ENCODE data around the gene ZNF320. TPM values are rescaled to one million over a fixed set of nuclear protein-coding genes. Genes with fewer than 3 reads are reported as not detected.
A peak's percentile ranks its signal among the peaks of the same experiment; 100 is the strongest.
"Not testable (repeated sequence)": the region's sequence is repeated elsewhere in the genome, so short reads cannot be mapped to it uniquely, and the experiment has no call there.

ZNF320 gene
- total RNA-seq, 4 donors from 2014 or later: 1.5 to 32.4 (median 20.1) TPM

DNA sequence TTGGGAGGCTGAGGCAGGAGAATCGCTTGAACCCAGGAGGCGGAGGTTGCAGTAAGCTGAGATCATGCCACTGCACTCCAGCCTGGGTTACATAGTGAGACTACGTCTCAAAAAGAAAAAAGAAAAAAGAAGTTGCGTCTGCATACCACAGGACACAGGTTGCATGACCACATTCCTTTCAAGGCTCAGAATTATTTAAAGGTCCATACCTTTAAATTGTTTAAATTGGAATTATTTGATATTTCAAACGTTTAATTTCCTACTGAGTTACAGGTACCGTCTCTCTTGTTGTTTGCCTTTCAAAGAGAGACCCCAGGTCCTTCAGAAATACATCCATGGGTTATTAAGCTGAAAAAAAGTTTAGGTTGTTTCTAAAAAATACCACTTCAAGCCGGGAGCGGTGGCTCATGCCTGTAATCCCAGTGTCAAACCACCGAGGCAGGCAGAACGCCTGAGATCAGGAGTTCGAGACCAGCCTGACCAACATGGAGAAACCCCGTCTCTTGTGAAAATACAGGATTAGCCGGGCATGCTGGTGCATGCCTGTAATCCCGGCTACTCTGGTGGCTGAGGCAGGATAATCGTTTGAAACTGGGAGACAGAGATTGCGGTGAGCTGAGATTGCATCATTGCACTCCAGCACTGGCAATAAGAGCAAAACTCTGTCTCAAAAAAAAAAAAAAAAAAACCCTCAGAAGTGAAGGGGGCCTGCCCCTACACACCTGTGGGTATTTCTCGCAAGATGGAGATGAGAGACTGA is 46.6 kb upstream of the ZNF320 start:
- H3K27me3 ChIP-seq: no peaks in the 10 kb centered on the region
- H3K4me3 ChIP-seq: no peak overlapping the region
- peaks cover 0 to 17% (median 4%) of the 10 kb centered on the region in 4 donors for H3K4me1 ChIP-seq
- 80 to 87% methylated on average over 17 of the region's 17 CpGs for WGBS, 2 donors
- H3K9me3 ChIP-seq: peaks cover 0 to 35% (median 12%) of the 10 kb centered on the region in 4 donors
- peaks cover 0 to 9% (median 0%) of the 10 kb centered on the region in 3 donors for H3K36me3 ChIP-seq
- TF ChIP-seq EP300 (IDR thresholded peaks at IDR 0.05) (no peak), POLR2A (IDR thresholded peaks at IDR 0.05) (no peak)
- TF ChIP-seq, protein P1, sequence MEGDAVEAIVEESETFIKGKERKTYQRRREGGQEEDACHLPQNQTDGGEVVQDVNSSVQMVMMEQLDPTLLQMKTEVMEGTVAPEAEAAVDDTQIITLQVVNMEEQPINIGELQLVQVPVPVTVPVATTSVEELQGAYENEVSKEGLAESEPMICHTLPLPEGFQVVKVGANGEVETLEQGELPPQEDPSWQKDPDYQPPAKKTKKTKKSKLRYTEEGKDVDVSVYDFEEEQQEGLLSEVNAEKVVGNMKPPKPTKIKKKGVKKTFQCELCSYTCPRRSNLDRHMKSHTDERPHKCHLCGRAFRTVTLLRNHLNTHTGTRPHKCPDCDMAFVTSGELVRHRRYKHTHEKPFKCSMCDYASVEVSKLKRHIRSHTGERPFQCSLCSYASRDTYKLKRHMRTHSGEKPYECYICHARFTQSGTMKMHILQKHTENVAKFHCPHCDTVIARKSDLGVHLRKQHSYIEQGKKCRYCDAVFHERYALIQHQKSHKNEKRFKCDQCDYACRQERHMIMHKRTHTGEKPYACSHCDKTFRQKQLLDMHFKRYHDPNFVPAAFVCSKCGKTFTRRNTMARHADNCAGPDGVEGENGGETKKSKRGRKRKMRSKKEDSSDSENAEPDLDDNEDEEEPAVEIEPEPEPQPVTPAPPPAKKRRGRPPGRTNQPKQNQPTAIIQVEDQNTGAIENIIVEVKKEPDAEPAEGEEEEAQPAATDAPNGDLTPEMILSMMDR (IDR thresholded peaks at IDR 0.05): no peak
- no peak for DNase-seq (ENCODE audit: low spot score in 2 of 2)
- H3K27ac ChIP-seq: no peak overlapping the region

DNA sequence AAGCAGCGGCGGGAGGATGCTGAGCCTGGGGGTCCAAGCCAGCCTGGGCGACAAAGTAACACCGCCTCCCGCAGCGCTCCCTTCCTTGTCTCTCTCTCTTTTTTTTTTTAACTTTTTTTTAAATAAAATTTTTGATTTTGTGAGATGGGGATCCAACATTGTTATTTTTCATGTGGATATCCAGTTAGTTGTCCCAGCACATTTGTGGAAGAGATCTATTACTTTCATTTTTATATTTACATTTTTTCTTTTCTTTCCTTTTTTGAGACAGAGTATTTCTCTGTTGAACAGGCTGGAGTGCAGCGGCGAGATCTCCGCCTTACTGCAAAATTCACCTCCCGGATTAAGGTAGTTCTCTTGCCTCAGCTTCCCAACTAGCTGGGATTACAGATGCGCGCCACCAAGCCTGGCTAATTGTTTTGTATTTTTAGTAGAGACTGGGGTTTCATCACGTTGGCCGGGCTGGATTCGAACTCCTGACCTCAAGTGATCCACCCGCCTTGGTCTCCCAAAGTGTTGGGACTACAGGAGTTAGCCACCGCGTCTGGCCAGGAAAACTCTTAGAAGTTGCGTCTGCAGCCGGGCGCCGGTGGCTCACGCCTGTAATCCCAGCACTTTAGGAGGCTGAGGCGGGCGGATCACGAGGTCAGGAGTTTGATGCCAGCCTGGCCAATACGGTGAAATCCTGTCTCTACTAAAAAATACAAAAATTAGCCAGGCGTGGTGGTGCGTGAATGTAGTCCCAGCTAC is 45.9 kb upstream of the ZNF320 start:
- DNase-seq (ENCODE audit: low spot score in 2 of 2): no peak
- TF ChIP-seq POLR2A (IDR thresholded peaks at IDR 0.05): no peak
- no peak for TF ChIP-seq EP300 (IDR thresholded peaks at IDR 0.05)
- TF ChIP-seq, protein P1 (IDR thresholded peaks at IDR 0.05): no peak
- no peaks in the 10 kb centered on the region for H3K27me3 ChIP-seq
- H3K27ac ChIP-seq: peak overlapping the region in 3 of 4 donors; percentile 69 to 96 (median 83)
- 56 to 66% methylated on average over 29 of the region's 29 CpGs for WGBS, 2 donors
- H3K4me3 ChIP-seq: peak overlapping the region; percentile 50 to 86 (median 74)
- peaks cover 0 to 3% (median 0%) of the 10 kb centered on the region in 3 donors for H3K36me3 ChIP-seq
- peaks cover 0 to 17% (median 4%) of the 10 kb centered on the region in 4 donors for H3K4me1 ChIP-seq
- H3K9me3 ChIP-seq: peaks cover 0 to 28% (median 5%) of the 10 kb centered on the region in 4 donors

- no peaks in the 10 kb centered on the region for H3K27me3 ChIP-seq
- peak; percentile 81 to 92 for DNase-seq (ENCODE audit: low spot score in 2 of 2)
- H3K4me3 ChIP-seq: peak overlapping the region; percentile 50 to 86 (median 74)
- 0% methylated on average over 37 to 39 of the region's 43 CpGs for WGBS, 2 donors
- peaks cover 0 to 7% (median 0%) of the 10 kb centered on the region in 3 donors for H3K36me3 ChIP-seq
- peaks cover 0 to 17% (median 4%) of the 10 kb centered on the region in 4 donors for H3K4me1 ChIP-seq
- TF ChIP-seq POLR2A (IDR thresholded peaks at IDR 0.05) (peak; percentile 48 to 61), EP300 (IDR thresholded peaks at IDR 0.05) (peak in 1 of 2 donors; percentile 70)
- TF ChIP-seq, protein P1 (IDR thresholded peaks at IDR 0.05): no peak
- peaks cover 0 to 20% (median 2%) of the 10 kb centered on the region in 4 donors for H3K9me3 ChIP-seq
- H3K27ac ChIP-seq: peak overlapping the region; percentile 70 to 96 (median 86)
Measured at GRCh38 chr19:52942386-52943133, 45.1 kb upstream of the ZNF320 start.

DNA sequence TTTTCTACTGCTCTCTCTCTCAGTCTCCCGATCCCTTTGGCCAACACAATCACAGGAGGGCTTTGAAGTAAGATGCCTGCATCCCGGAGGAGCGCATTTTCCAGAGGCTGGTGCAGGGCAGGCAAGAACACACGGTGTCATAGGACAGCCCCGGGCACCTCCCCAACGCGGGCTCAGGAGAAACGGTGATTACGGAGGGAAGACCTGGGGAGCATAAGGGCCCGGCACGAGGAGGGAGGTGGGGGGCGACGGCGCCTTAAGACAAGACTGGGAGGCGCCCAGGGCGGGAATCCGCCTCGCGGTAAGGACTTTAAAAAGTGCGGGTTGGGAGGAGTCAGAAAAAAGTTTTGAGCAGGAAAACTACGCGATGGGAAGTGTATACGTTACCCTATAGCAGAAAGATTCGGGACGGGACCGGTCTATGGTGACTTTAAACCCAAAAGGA is 44.5 kb upstream of the ZNF320 start:
- TF ChIP-seq, protein P1 (IDR thresholded peaks at IDR 0.05): no peak
- TF ChIP-seq POLR2A (IDR thresholded peaks at IDR 0.05) (no peak), EP300 (IDR thresholded peaks at IDR 0.05) (no peak)
- Histone ChIP-seq H3K27me3 (no peaks in the 10 kb centered on the region), H3K9me3 (peaks cover 0 to 14% (median under 1%) of the 10 kb centered on the region in 4 donors), H3K36me3 (peaks cover 0 to 11% (median 0%) of the 10 kb centered on the region in 3 donors), H3K4me1 (peaks cover 0 to 17% (median 4%) of the 10 kb centered on the region in 4 donors), H3K27ac (peak overlapping the region; percentile 70 to 96 (median 86)), H3K4me3 (peak overlapping the region; percentile 50 to 86 (median 74))
- peak in 1 of 2 donors; percentile 18 for DNase-seq (ENCODE audit: low spot score in 2 of 2)
- WGBS, 2 donors: 0 to 1% methylated on average over 26 of the region's 26 CpGs

- Histone ChIP-seq H3K4me1 (peaks cover 0 to 17% (median 4%) of the 10 kb centered on the region in 4 donors), H3K27ac (peak overlapping the region in 2 of 4 donors; percentile 83 to 96), H3K36me3 (peaks cover 0 to 16% (median 0%) of the 10 kb centered on the region in 3 donors), H3K4me3 (peak overlapping the region in 3 of 4 donors; percentile 63 to 86 (median 84))
- H3K27me3 ChIP-seq; DNase-seq (ENCODE audit: low spot score in 2 of 2); H3K9me3 ChIP-seq: not testable (repeated sequence)
- WGBS, 2 donors: 34 to 45% methylated on average over 2 of the region's 2 CpGs
Measured at GRCh38 chr19:52941523-52941922, 44.1 kb upstream of the ZNF320 start.

GRCh38 chr19:52940905-52941304 is 43.5 kb upstream of the ZNF320 start:
- Histone ChIP-seq H3K4me1 (peaks cover 0 to 17% (median 4%) of the 10 kb centered on the region in 4 donors), H3K36me3 (peaks cover 0 to 22% (median 0%) of the 10 kb centered on the region in 3 donors), H3K27ac (peak overlapping the region in 1 of 4 donors; percentile 96)
- not testable (repeated sequence) for H3K9me3 ChIP-seq; H3K27me3 ChIP-seq; DNase-seq (ENCODE audit: low spot score in 2 of 2); H3K4me3 ChIP-seq
- WGBS, 2 donors: 83 to 84% methylated on average over 5 of the region's 5 CpGs
